Astrocyte of the cerebellum (primary cell): Measurements from ENCODE around the gene CAT.

Experiments
- DNase-seq: peaks from one replicate; pipeline ENCODE4 v3.0.0-alpha.2; 2011; ENCODE audit warnings: low read depth
- H3K4me3 ChIP-seq: 2 replicates; pipeline ENCODE4 v1.5.1; 2011; ENCODE audit warnings: mild to moderate bottlenecking, low read depth, low read length, moderate library complexity
- CTCF ChIP-seq: IDR thresholded peaks from 2 replicates; pipeline ENCODE4 v1.5.1; 2012; ENCODE audit warnings: low read length, low read depth, moderate library complexity, mild to moderate bottlenecking; ENCODE audit errors: missing control alignments
- in situ Hi-C: cut with HindIII; loops from 2 replicates; pipeline ENCODE4 v1.10.0; 2017; ENCODE audit warnings: low sequenced_read_pairs

The CAT gene

GRCh38 chr11:34404280-34404679 is 34.5 kb upstream of the CAT start:
- H3K4me3 ChIP-seq: no peak overlapping the region
- in situ Hi-C loops: no loop called here
- no peak for DNase-seq
- TF ChIP-seq CTCF: no peak

- no peak for TF ChIP-seq CTCF
- H3K4me3 ChIP-seq: no peak overlapping the region
- in situ Hi-C loops: no loop called here
- no peak for DNase-seq
Observed at GRCh38 chr11:34405079-34405858, 33.5 kb upstream of the CAT start.

- TF ChIP-seq CTCF: no peak
- in situ Hi-C loops: no loop called here
- no peak overlapping the region for H3K4me3 ChIP-seq
- DNase-seq: no peak
Observed at GRCh38 chr11:34406413-34406812, 32.3 kb upstream of the CAT start.

GRCh38 chr11:34407121-34407813 is 31.5 kb upstream of the CAT start:
- in situ Hi-C loops: no loop called here

GRCh38 chr11:34408580-34409172 is 30.1 kb upstream of the CAT start:
- DNase-seq: no peak
- no peak overlapping the region for H3K4me3 ChIP-seq
- in situ Hi-C loops: no loop called here
- no peak for TF ChIP-seq CTCF

More at GRCh38 chr11:34407121-34407813, 31.5 kb upstream of the CAT start:
- no peak for TF ChIP-seq CTCF
- no peak overlapping the region for H3K4me3 ChIP-seq
- no peak for DNase-seq

- in situ Hi-C loops: no loop called here
- no peak for DNase-seq
- H3K4me3 ChIP-seq: no peak overlapping the region
- no peak for TF ChIP-seq CTCF
Observed at GRCh38 chr11:34411111-34411510, 27.6 kb upstream of the CAT start.
